Mesothelial cell of epicardium (in vitro differentiated cells): ENCODE measurements around the gene NME1. TPM values are rescaled to one million over a fixed set of nuclear protein-coding genes. Genes with fewer than 3 reads are reported as not detected.

Experiments
- DNase-seq, 2 experiments: peaks; one replicate each; pipeline ENCODE4 v3.0.0; 2021; ENCODE audit warnings: low spot score in 2 of 2; ENCODE audit not compliant: unreplicated experiment in 2 of 2
- H3K27ac Mint-ChIP-seq: 2 replicates; pipeline ENCODE4 v1.8.0; 2021; ENCODE audit warnings: mixed read lengths
- H3K27me3 Mint-ChIP-seq: 2 replicates; pipeline ENCODE4 v1.8.0; 2021; ENCODE audit warnings: low read depth, mixed read lengths
- H3K36me3 Mint-ChIP-seq: 2 replicates; pipeline ENCODE4 v1.8.0; 2021; ENCODE audit warnings: mixed read lengths
- H3K4me1 Mint-ChIP-seq: 2 replicates; pipeline ENCODE4 v1.8.0; 2021; ENCODE audit warnings: mixed read lengths
- H3K4me3 Mint-ChIP-seq: 2 replicates; pipeline ENCODE4 v1.8.0; 2021; ENCODE audit warnings: mild to moderate bottlenecking, moderate library complexity, mixed read lengths
- H3K9me3 Mint-ChIP-seq: 2 replicates; pipeline ENCODE4 v1.8.0; 2021; ENCODE audit warnings: mixed read lengths
- CTCF ChIP-seq: fragments of 200-600 bp; sonication (generic); IDR thresholded peaks from one replicate; pipeline ENCODE4 v1.5.0; 2021; ENCODE audit warnings: antibody characterized with exemption; ENCODE audit not compliant: unreplicated experiment
- total RNA-seq: library from RNA; stranded (reverse); gene quantifications from 3 replicates; pipeline ENCODE4 v1.2.1, GENCODE V29; 2021

Gene NME1
- total RNA-seq, 1 donor from 2014 or later = 114 TPM

GRCh38 chr17:51142597-51142996 lies 10.8 kb upstream of the NME1 start:
- Mint-ChIP-seq H3K36me3 (no peaks in the 10 kb centered on the region), H3K4me1 (peaks cover 8% of the 10 kb centered on the region), H3K4me3 (no peak overlapping the region), H3K9me3 (no peaks in the 10 kb centered on the region), H3K27me3 (no peaks in the 10 kb centered on the region), H3K27ac (no peak overlapping the region)
- no peak for TF ChIP-seq CTCF
- no peak for DNase-seq

- H3K27me3 Mint-ChIP-seq = no peaks in the 10 kb centered on the region
- no peaks in the 10 kb centered on the region for H3K36me3 Mint-ChIP-seq
- peak overlapping the region; percentile 39 for H3K27ac Mint-ChIP-seq
- no peaks in the 10 kb centered on the region for H3K9me3 Mint-ChIP-seq
- no peak for DNase-seq
- H3K4me1 Mint-ChIP-seq = peaks cover 8% of the 10 kb centered on the region
- H3K4me3 Mint-ChIP-seq = no peak overlapping the region
- TF ChIP-seq CTCF = no peak
Observed at GRCh38 chr17:51144266-51145022, 8.9 kb upstream of the NME1 start.

- Mint-ChIP-seq H3K9me3 (no peaks in the 10 kb centered on the region), H3K4me3 (no peak overlapping the region), H3K27me3 (no peaks in the 10 kb centered on the region), H3K36me3 (no peaks in the 10 kb centered on the region), H3K27ac (no peak overlapping the region), H3K4me1 (peaks cover 8% of the 10 kb centered on the region)
- DNase-seq = no peak
- TF ChIP-seq CTCF = no peak
Observed at GRCh38 chr17:51147650-51148049, 5.7 kb upstream of the NME1 start.

GRCh38 chr17:51149163-51149562 lies 4.2 kb upstream of the NME1 start:
- no peak overlapping the region for H3K27ac Mint-ChIP-seq
- H3K4me1 Mint-ChIP-seq = peaks cover 7% of the 10 kb centered on the region

GRCh38 chr17:51150932-51151331 lies 2.4 kb upstream of the NME1 start:
- Mint-ChIP-seq H3K4me3 (no peak overlapping the region), H3K4me1 (peaks cover 4% of the 10 kb centered on the region), H3K36me3 (peaks cover 5% of the 10 kb centered on the region), H3K27me3 (no peaks in the 10 kb centered on the region), H3K9me3 (no peaks in the 10 kb centered on the region), H3K27ac (no peak overlapping the region)
- DNase-seq = no peak
- TF ChIP-seq CTCF = no peak

More at GRCh38 chr17:51149163-51149562, 4.2 kb upstream of the NME1 start:
- DNase-seq = no peak
- no peaks in the 10 kb centered on the region for H3K9me3 Mint-ChIP-seq
- no peaks in the 10 kb centered on the region for H3K27me3 Mint-ChIP-seq
- TF ChIP-seq CTCF = no peak
- H3K36me3 Mint-ChIP-seq = no peaks in the 10 kb centered on the region
- no peak overlapping the region for H3K4me3 Mint-ChIP-seq
